NCI-H2227 treated with DMSO at 0.1 percent for 48 hours (cell line): ENCODE measurements around the gene RER1.

Experiments
- DNase-seq: peaks from one replicate; lab custom pipeline; 2025; lab: John Stamatoyannopoulos, UW

The RER1 gene

GRCh38 chr1:2446861-2447260 is 55.2 kb downstream of the RER1 start:
- DNase-seq, result no peak

- no peak for DNase-seq
Measured at GRCh38 chr1:2447276-2448097, 55.8 kb downstream of the RER1 start.

- DNase-seq, result no peak
Measured at GRCh38 chr1:2448098-2448445, 56.4 kb downstream of the RER1 start.

- no peak for DNase-seq
Measured at GRCh38 chr1:2449636-2450454, 58.2 kb downstream of the RER1 start.

- no peak for DNase-seq
Measured at GRCh38 chr1:2451741-2452140, 60.1 kb downstream of the RER1 start.

- DNase-seq, result no peak
Measured at GRCh38 chr1:2452201-2452931, 60.7 kb downstream of the RER1 start.

- DNase-seq, result no peak
Measured at GRCh38 chr1:2452932-2453315, 61.3 kb downstream of the RER1 start.

GRCh38 chr1:2454227-2454626 is 62.6 kb downstream of the RER1 start:
- DNase-seq, result no peak
